Muscle of back (tissue), 11 donors: ENCODE measurements around the gene RNF227. TPM values are rescaled to one million over a fixed set of nuclear protein-coding genes. Genes with fewer than 3 reads are reported as not detected.
"Not testable (repeated sequence)": the region's sequence is repeated elsewhere in the genome, so short reads cannot be mapped to it uniquely, and the experiment has no call there.

Experiments used
- DNase-seq, 3 donors: peaks; one replicate each; pipeline versions ENCODE4 v3.0.0 to v3.0.0-alpha.2; 2013
- polyA plus RNA-seq, 10 donors: library from polyadenylated mRNA; unstranded; fragments of 120-200 nt; gene quantifications; one replicate each; pipeline ENCODE4 v1.2.1, GENCODE V29; 2013; ENCODE audit not compliant: insufficient read length in 10 of 10

RNF227 gene
- polyA plus RNA-seq, 10 donors: 2.0 to 5.5 (median 3.3) TPM

DNA sequence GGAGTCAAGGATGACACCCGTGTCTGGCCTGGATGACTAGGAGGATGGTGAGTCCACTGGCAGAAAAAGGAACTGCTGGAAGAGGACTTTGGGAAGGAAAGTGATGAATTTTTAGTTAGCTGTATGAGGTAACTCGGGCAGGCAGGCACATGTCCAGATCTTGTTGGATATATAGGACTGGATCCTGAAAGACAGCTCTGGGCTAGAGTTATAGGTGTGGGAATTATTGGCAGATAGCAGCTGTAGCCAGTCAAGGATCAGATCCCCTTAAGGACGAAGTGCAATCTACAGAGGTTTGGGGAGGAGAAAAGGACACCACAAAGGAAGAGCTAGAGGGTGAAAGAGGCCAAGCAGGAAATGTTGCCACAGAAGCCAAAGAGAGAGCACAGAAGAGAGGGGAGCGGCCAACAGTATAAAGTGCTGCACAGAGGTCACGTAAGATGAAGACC is 48.2 kb downstream of the RNF227 start:
- no peak for DNase-seq

GRCh38 chr17:7864995-7865650 is 51.0 kb downstream of the RNF227 start:
- no peak for DNase-seq

- not testable (repeated sequence) for DNase-seq
These were observed 51.7 kb downstream of the RNF227 start for GRCh38 chr17:7864384-7864783.

Other genes with a start within 250 kb of the RNF227 start
- gene TP53, start 228.8 kb downstream of the RNF227 start, polyA plus RNA-seq: 10 to 100 TPM; 32.7 to 50.7 (median 37.4) TPM
- 1 to 10 TPM; 6.2 to 9.5 (median 7.6) TPM for gene WRAP53, start 227.8 kb downstream of the RNF227 start, polyA plus RNA-seq
- gene EFNB3, start 211.1 kb downstream of the RNF227 start, polyA plus RNA-seq: 10 to 100 TPM in 1 of 10 donors, 1 to 10 TPM in 9; 3.9 to 10.8 (median 5.1) TPM
- 1 to 10 TPM; 2.1 to 7.3 (median 4.6) TPM for gene DNAH2, start 198.5 kb downstream of the RNF227 start, polyA plus RNA-seq
- 10 to 100 TPM; 11.6 to 15.5 (median 13.4) TPM for gene KDM6B, start 82.1 kb downstream of the RNF227 start, polyA plus RNA-seq
- 10 to 100 TPM; 17.2 to 28.8 (median 20.3) TPM for gene TMEM88, start 61.2 kb downstream of the RNF227 start, polyA plus RNA-seq
- 10 to 100 TPM; 33.1 to 64.6 (median 47.3) TPM for gene NAA38, start 58.7 kb downstream of the RNF227 start, polyA plus RNA-seq
- gene CYB5D1, start 58.3 kb downstream of the RNF227 start, polyA plus RNA-seq: 1 to 10 TPM; 5.4 to 9.5 (median 8.3) TPM
- gene CHD3, start 27.5 kb downstream of the RNF227 start, polyA plus RNA-seq: 100 to 1,000 TPM in 1 of 10 donors, 10 to 100 TPM in 9; 57.4 to 113 (median 80.2) TPM
- 1 to 10 TPM; 3.8 to 7.4 (median 4.9) TPM for gene KCNAB3, start 13.6 kb upstream of the RNF227 start, polyA plus RNA-seq
- 100 to 1,000 TPM in 1 of 10 donors, 10 to 100 TPM in 9; 71.2 to 102 (median 82.0) TPM for gene TRAPPC1, start 15.7 kb upstream of the RNF227 start, polyA plus RNA-seq
- 10 to 100 TPM; 22.9 to 53.1 (median 31.4) TPM for gene CNTROB, start 15.9 kb upstream of the RNF227 start, polyA plus RNA-seq
- gene GUCY2D, start 86.3 kb upstream of the RNF227 start, polyA plus RNA-seq: under 1 TPM in 2 of 10 donors, not detected in 8; 0.05 to 0.07 TPM
- gene ALOX15B, start 122.8 kb upstream of the RNF227 start, polyA plus RNA-seq: under 1 TPM; 0.19 to 0.86 (median 0.40) TPM
- gene ALOX12B, start 171.4 kb upstream of the RNF227 start, polyA plus RNA-seq: under 1 TPM in 1 of 10 donors, not detected in 9; 0.38 TPM
- under 1 TPM in 1 of 10 donors, not detected in 9; 0.05 TPM for gene ALOXE3, start 202.2 kb upstream of the RNF227 start, polyA plus RNA-seq
- gene HES7, start 207.8 kb upstream of the RNF227 start, polyA plus RNA-seq: under 1 TPM in 7 of 10 donors, not detected in 3; 0.11 to 0.27 (median 0.16) TPM
- 10 to 100 TPM; 31.8 to 90.5 (median 56.4) TPM for gene PER1, start 236.1 kb upstream of the RNF227 start, polyA plus RNA-seq
- gene VAMP2, start 246.7 kb upstream of the RNF227 start, polyA plus RNA-seq: 10 to 100 TPM; 53.6 to 73.6 (median 59.5) TPM